ENCODE data around the gene DNLZ.

DNLZ gene

DNA sequence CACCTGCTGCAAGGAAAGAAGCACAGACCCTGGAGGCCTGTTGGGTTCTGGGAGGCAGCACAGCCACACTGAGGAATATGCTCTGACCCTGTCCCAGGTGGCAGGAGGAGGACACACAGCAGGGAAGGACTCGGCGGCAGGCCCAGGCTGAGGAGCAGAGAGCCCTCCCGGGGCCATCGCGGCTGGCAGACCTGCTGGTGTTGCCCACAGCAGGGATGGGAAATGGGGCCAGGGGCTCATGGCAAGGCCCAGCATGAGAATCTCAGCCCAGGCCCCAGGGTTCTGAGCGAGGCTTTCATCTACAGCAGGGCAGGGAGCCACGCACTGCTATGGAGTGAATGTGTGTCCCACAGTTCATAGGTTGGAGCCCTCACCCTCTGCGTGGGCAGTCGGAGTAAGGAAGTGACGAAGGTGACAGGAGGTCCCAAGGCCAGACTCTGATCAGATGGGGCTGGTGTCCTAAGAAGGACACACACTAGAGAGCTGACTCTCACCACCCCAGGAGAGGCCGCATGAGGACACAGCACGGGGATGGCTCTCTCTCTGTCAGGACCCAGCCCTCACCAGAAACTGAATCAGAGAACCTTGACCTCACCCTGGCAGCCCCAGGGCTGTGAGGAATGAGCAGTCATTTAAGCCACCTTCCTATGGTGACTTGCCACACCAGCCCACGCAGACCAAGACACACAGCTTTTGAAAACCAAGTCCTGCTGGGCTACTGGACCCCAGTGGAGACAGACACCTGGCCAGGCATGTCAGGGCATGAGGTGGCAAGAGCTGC is 46.5 kb downstream of the DNLZ start:
- no peak for DNase-seq (ENCODE audit: low read depth)

DNA sequence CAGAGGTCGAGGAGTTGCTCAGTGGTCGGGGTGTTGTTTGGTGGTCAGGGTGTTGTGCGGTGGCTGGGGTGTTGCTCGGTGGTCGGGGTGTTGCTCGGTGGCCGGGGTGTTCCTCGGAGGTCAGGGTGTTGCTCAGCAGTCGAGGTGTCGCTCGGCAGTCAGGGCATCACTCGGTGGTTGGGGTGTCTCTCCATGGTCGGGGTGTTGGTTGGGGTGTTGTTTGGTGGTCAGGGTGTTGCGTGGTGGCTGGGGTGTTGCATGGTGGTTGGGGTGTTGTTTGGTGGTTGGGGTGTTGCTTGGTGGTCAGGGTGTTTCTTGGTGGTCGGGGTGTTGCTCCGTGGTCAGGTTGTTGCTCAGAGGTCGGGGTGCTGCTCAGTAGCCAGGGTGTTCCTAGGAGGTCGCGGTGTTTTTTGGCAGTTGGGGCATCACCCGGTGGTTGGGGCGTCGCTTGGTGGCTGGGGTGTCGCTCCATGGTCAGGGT is 47.2 kb downstream of the DNLZ start:
- no peak for DNase-seq (ENCODE audit: low read depth)

DNA sequence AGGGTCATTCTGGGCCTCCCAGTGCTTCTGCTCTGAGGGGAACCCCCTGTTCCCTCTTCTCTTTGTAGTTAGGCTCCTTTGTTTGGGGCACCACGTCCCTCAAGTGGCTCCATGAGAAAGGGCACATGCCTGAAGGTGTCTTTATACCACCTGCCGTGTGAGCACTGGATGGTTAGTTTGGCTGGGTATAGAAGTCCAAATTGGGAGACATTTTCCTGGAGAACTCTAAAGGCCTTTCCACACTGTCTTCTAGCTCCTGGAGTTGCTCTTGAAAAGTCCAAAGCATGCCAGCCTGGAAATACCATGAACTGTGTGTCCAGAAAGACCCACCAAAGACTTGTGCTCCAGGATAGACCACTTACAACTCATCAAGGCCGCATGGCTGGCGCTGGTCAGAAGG is 48.6 kb downstream of the DNLZ start:
- no peak for DNase-seq (ENCODE audit: low read depth)

DNA sequence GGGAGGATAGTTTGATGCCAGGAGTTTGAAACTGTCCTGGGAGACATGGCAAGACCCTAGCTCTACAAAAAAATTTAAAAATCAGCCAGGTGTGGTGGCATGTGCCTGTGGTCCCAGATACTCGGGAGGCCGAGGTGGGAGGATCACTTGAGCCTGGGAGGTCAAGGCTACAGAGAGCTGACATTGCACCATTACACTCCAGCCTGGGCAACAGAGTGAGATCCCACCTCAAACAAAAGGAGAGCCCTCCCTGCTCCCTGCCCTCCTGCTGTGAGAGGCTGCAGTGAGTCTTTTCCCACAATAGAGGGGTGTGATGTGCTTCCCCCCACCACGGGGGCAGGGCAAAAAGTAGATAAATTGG is 49.5 kb downstream of the DNLZ start:
- no peak for DNase-seq (ENCODE audit: low read depth)

DNA sequence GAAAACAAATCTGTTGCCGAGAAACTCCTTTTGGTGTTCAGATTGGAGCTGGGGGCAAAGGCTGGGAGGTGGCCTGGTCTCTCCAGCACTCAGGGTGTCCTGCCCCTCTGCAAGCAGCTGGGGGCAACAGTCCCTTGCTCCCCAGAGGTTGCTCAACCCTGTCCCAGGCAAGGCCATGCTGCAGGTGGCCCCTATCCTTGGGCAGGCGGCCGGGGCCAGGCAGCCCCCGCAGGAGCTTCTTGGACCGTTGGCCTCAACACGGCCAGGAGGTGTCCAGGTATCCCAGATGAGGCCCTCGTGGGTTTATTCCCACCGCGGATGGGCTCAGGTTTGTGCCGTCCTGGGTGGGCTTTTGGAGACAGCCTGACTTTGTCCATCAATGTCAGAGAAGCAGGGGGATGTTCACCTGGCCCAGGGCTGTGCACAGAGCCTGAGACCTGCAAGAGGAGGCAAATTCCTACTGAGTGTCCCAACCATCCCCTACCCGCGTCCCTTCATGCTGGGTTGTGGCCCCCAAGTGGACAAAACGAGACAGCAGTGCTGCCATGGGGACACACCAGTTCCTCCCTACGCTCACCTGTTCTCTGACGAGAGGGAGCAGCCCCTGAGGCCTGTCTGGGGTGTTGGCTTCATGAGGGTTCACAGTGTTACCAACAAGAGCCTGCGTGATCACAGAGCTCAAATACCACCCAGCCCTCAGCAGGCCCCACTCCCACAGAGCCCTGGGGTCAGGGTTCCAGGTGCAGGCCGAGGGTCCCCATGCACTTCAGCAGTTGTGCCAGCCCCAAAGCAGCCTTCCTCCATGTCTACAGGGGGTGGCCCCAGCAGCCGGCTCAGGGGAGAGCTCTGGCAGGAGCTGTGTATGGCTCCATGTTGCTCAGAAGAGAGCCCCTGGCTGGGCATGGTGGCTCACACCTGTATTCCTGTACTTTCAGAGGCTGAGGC is 50.2 kb downstream of the DNLZ start:
- DNase-seq (ENCODE audit: low read depth) = no peak

DNA sequence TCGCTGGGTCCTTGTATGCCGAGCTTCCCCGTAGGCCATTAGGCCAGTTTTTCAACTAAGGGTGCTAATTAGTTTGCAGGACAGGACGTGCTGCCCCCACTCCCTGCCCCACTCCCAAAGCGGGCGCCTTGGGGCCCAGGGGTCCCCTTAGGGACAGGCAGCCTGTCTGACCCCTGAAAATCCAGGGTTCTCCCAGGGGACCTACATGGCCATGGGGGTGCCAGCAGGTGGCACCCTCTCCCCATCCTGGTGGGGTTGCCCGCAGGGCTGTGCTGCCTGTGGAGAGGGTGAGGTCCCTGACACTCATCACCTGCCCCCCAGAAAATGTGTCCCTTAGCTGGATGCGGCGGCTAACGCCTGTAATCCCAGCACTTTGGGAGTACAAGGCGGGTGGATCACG is 51.1 kb downstream of the DNLZ start:
- no peak for DNase-seq (ENCODE audit: low read depth)

DNA sequence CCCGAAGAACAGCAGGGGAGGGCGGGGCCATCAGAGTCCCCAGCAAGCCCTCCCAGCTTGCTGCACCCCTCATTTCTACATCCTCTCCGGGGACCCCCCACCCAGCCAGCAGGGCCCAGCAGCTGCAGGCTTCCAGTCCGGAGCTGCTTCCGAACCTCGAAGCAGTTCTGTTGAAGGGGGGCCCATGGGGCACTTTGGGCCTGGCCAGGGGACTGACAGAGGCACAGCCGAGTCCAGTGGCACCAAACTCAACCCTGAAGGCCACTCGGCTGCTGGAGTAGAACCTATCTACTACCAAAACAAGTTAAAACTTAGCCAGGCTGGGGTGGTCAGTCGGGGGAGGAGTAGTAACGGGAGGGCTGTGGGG is 51.6 kb downstream of the DNLZ start:
- DNase-seq (ENCODE audit: low read depth) = no peak

DNA sequence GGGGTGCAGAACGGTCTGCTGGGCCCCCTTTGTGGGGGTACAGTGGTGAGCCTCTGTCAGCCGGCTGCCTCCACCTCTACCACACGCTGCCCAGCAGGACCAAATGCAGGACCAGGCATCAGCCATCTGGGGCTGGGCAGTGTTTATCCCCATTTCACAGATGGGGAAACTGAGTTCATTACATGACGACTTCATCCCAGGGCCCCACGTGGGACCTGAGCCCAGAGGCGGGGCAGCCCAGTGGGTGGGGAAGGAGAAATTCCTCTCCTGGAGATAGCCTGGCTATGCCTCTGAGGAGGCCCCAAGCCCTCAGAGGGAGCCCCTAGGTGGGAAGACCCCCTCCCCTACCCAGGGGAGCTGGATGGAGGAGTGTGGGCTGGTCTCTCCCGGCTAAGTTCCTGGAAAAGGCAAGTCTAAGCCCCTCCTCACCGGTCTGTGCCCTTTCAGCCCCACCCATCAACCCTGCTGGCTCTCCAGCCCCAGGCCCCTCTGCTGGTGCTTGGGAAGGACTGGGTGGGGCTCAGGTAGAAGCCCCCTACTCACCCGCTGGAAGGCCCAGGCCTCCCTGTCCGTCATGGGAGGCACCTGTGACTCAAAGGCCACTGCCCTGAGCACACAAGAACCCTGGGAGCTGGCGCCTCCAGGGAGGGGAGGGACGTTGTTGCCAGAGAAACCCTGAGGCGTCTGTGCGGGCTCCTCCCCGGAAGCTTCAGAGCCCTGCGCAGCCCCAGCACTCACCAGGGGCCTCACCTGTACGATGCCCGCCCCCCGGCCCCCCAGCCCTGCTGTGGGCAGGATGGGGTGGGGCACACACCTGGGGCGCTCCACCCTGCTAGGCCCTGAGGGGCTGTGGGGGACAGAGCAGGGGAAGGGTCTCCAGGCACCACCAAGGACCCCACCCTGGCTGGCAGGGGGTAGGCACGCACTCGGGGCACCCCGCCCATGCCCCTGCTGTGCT is 52.2 kb downstream of the DNLZ start:
- no peak for DNase-seq (ENCODE audit: low read depth)

DNA sequence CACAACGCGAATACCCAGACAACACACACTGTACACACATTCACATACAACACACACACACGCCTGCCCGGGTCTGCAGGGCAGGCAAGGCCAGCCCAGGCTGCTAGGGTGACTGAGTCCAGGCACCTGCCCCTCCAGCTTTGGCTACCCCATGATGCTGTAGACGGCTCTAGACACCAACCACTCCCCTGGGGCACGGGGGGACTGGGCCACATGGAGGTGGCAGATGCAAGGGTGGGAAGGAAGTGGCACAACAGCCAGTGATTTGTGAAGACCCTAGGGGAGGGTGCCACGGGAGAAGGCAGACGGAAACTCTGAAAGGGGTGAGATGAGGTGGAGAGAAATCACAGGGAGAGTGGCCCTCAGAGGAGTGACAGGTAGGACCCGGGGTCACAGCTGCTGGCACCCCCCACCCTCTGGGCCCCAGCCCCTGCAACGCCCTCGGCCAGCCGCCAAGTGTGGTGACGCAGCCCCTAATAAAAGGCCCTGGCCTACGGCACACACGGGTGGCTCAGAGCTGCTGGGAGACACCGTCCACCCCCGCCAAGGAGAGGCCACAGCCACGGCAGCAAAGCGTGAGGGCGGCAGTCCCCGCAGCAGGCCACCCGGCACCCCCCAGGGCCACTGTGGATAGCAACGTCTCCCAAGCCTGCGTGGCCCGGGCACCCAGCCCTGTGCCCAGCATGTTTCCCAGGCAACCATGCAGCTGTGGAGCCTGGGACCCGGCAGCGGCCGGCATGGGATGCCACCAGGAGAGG is 53.1 kb downstream of the DNLZ start:
- no peak for DNase-seq (ENCODE audit: low read depth)

DNA sequence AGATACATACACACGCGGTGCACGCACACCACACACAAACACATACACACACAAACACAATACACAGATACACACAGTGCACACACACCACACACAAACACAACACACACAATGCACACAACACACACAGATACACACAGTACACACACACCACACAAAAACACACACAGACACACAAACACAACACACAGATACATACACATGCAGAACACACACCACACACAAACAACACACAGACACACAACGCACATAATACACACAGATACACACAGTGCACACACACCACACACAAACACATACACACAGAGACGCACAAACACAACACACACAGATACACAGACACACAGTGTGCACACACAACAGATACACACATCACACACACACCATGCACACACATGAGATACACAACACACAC is 53.7 kb downstream of the DNLZ start:
- DNase-seq (ENCODE audit: low read depth) = no peak
